Progenitor cell of endocrine pancreas (in vitro differentiated cells): ENCODE measurements around the gene ISCU. TPM values are rescaled to one million over a fixed set of nuclear protein-coding genes. Genes with fewer than 3 reads are reported as not detected.

ENCODE experiments used
- DNase-seq: peaks from one replicate; pipeline ENCODE4 v3.0.0; 2021; ENCODE audit warnings: low spot score; ENCODE audit not compliant: unreplicated experiment
- H3K27ac Mint-ChIP-seq: 2 replicates; pipeline ENCODE4 v1.8.0; 2021; ENCODE audit warnings: mild to moderate bottlenecking, moderate library complexity, mixed read lengths
- H3K27me3 Mint-ChIP-seq: 2 replicates; pipeline ENCODE4 v1.8.0; 2021; ENCODE audit warnings: mixed read lengths
- H3K36me3 Mint-ChIP-seq: 2 replicates; pipeline ENCODE4 v1.8.0; 2022; ENCODE audit warnings: mixed read lengths; ENCODE audit not compliant: insufficient read depth
- H3K4me1 Mint-ChIP-seq: 2 replicates; pipeline ENCODE4 v1.8.0; 2021; ENCODE audit warnings: low read depth, mixed read lengths
- H3K4me3 Mint-ChIP-seq: 2 replicates; pipeline ENCODE4 v1.8.0; 2021; ENCODE audit warnings: low read depth, mild to moderate bottlenecking, moderate library complexity, mixed read lengths
- H3K9me3 Mint-ChIP-seq: 2 replicates; pipeline ENCODE4 v1.8.0; 2021; ENCODE audit warnings: low read depth, mixed read lengths
- CTCF ChIP-seq: fragments of 200-600 bp; sonication (generic); IDR thresholded peaks from one replicate; pipeline ENCODE4 v1.5.0; 2021; ENCODE audit warnings: antibody characterized with exemption, mild to moderate bottlenecking; ENCODE audit not compliant: unreplicated experiment
- total RNA-seq: library from RNA; stranded (reverse); gene quantifications from 2 replicates; pipeline ENCODE4 v1.2.1, GENCODE V29; 2021

ISCU gene
- total RNA-seq, 1 donor from 2014 or later, result 69.7 TPM

GRCh38 chr12:108611884-108612415 lies 49.6 kb downstream of the ISCU start:
- no peak overlapping the region for H3K27ac Mint-ChIP-seq
- peak; percentile 55 for TF ChIP-seq CTCF
- no peak for DNase-seq
- no peaks in the 10 kb centered on the region for H3K36me3 Mint-ChIP-seq
- H3K4me1 Mint-ChIP-seq, result no peaks in the 10 kb centered on the region
- peaks cover 5% of the 10 kb centered on the region for H3K9me3 Mint-ChIP-seq
- H3K4me3 Mint-ChIP-seq, result no peak overlapping the region
- peaks cover 13% of the 10 kb centered on the region for H3K27me3 Mint-ChIP-seq

GRCh38 chr12:108612788-108613282 lies 50.4 kb downstream of the ISCU start:
- TF ChIP-seq CTCF, result no peak
- Mint-ChIP-seq H3K27ac (no peak overlapping the region), H3K9me3 (peaks cover 5% of the 10 kb centered on the region), H3K36me3 (no peaks in the 10 kb centered on the region), H3K27me3 (peaks cover 13% of the 10 kb centered on the region), H3K4me1 (no peaks in the 10 kb centered on the region), H3K4me3 (no peak overlapping the region)
- no peak for DNase-seq

GRCh38 chr12:108613548-108613947 lies 51.2 kb downstream of the ISCU start:
- no peak for DNase-seq
- Mint-ChIP-seq H3K4me1 (no peaks in the 10 kb centered on the region), H3K27ac (no peak overlapping the region), H3K9me3 (peaks cover 5% of the 10 kb centered on the region), H3K4me3 (no peak overlapping the region), H3K27me3 (peaks cover 14% of the 10 kb centered on the region), H3K36me3 (no peaks in the 10 kb centered on the region)
- no peak for TF ChIP-seq CTCF

GRCh38 chr12:108614041-108614440 lies 51.6 kb downstream of the ISCU start:
- no peaks in the 10 kb centered on the region for H3K36me3 Mint-ChIP-seq
- TF ChIP-seq CTCF, result no peak
- no peak overlapping the region for H3K27ac Mint-ChIP-seq
- no peak overlapping the region for H3K4me3 Mint-ChIP-seq
- H3K27me3 Mint-ChIP-seq, result peaks cover 17% of the 10 kb centered on the region
- no peaks in the 10 kb centered on the region for H3K4me1 Mint-ChIP-seq
- peaks cover 5% of the 10 kb centered on the region for H3K9me3 Mint-ChIP-seq
- no peak for DNase-seq

- Mint-ChIP-seq H3K4me1 (no peaks in the 10 kb centered on the region), H3K4me3 (no peak overlapping the region), H3K27ac (no peak overlapping the region), H3K9me3 (peaks cover 5% of the 10 kb centered on the region), H3K36me3 (no peaks in the 10 kb centered on the region), H3K27me3 (peaks cover 21% of the 10 kb centered on the region)
- no peak for DNase-seq
- TF ChIP-seq CTCF, result no peak
Measured at GRCh38 chr12:108614639-108615038, 52.2 kb downstream of the ISCU start.
